PC-3 (cell line): Measurements from ENCODE around the gene TCF19. TPM values are rescaled to one million over a fixed set of nuclear protein-coding genes. Genes with fewer than 3 reads are reported as not detected.
A peak's percentile ranks its signal among the peaks of the same experiment; 100 is the strongest.

ENCODE experiments used
- ATAC-seq: fragments of 200-7000 bp; cut with Tn5 transposase; 2 replicates; pipeline ENCODE4 v1.9.1; 2020; ENCODE audit warnings: mild to moderate bottlenecking, moderate library complexity
- BruUV-seq: library from RNA; stranded (reverse); fragments of 400-500 nt; replicated peaks from 2 replicates; lab custom pipeline; 2021; lab: Mats Ljungman, UMichigan
- CTCF ChIA-PET: fragments of 300-600 bp; sonication (Branson Sonifier 250); formaldehyde crosslinking; loops from one replicate; lab custom pipeline; 2022; ENCODE audit warnings: antibody characterized with exemption; lab: Charles Lee
- POLR2A ChIA-PET: fragments of 300-600 bp; sonication (Branson Sonifier 250); formaldehyde crosslinking; loops from one replicate; lab custom pipeline; 2022; ENCODE audit warnings: antibody characterized with exemption; ENCODE audit not compliant: unreplicated experiment; lab: Charles Lee
- DNase-seq: peaks from one replicate; pipeline ENCODE4 v3.0.0-alpha.2; 2015
- H2AFZ ChIP-seq: fragments of 300-600 bp; sonication (generic); 2 replicates; pipeline ENCODE4 v1.6.0; 2016; ENCODE audit warnings: antibody characterized with exemption, low read length
- H3F3A ChIP-seq: fragments of 300-600 bp; sonication (generic); one replicate; pipeline ENCODE4 v1.6.0; 2017; ENCODE audit warnings: antibody characterized with exemption, low read length, control low read depth, mild to moderate bottlenecking; ENCODE audit not compliant: unreplicated experiment
- H3K27ac ChIP-seq: fragments of 300-600 bp; sonication (generic); 2 replicates; pipeline ENCODE4 v1.5.1; 2016; ENCODE audit warnings: mild to moderate bottlenecking, low read length
- H3K27me3 ChIP-seq: fragments of 300-600 bp; sonication (generic); 2 replicates; pipeline ENCODE4 v1.6.1; 2016; ENCODE audit warnings: low read length, mixed read lengths
- H3K36me3 ChIP-seq: fragments of 300-600 bp; sonication (generic); 2 replicates; pipeline ENCODE4 v1.6.1; 2016; ENCODE audit warnings: low read depth, mixed run types, low read length, mixed read lengths
- H3K4me1 ChIP-seq: fragments of 300-600 bp; sonication (generic); 2 replicates; pipeline ENCODE4 v1.5.1; 2016; ENCODE audit warnings: low read length; ENCODE audit not compliant: insufficient read depth
- H3K4me2 ChIP-seq: fragments of 300-600 bp; sonication (generic); 2 replicates; pipeline ENCODE4 v1.6.0; 2016; ENCODE audit warnings: low read length
- H3K4me3 ChIP-seq: fragments of 300-600 bp; sonication (generic); 2 replicates; pipeline ENCODE4 v1.5.1; 2016; ENCODE audit warnings: mild to moderate bottlenecking, low read length, mixed read lengths
- H3K79me2 ChIP-seq: fragments of 300-600 bp; sonication (generic); 2 replicates; pipeline ENCODE4 v1.6.1; 2017; ENCODE audit warnings: low read length, mixed read lengths
- H3K9ac ChIP-seq: fragments of 300-600 bp; sonication (generic); 2 replicates; pipeline ENCODE4 v1.6.0; 2016; ENCODE audit warnings: mild to moderate bottlenecking, low read length
- H3K9me2 ChIP-seq: fragments of 300-600 bp; sonication (generic); replicated peaks from 2 replicates; pipeline ENCODE4 v1.6.1; 2016; ENCODE audit warnings: mixed run types, low read length, mixed read lengths
- H3K9me3 ChIP-seq: fragments of 300-600 bp; sonication (generic); 2 replicates; pipeline ENCODE4 v1.6.1; 2016; ENCODE audit warnings: low read length, mixed read lengths
- H4K20me1 ChIP-seq: fragments of 300-600 bp; sonication (generic); 2 replicates; pipeline ENCODE4 v1.6.1; 2016; ENCODE audit warnings: low read length, mixed read lengths
- EZH2 ChIP-seq: fragments of 300-600 bp; sonication (generic); IDR thresholded peaks from one replicate; pipeline ENCODE4 v1.6.1; 2017; ENCODE audit warnings: antibody characterized with exemption, mild to moderate bottlenecking, low read length; ENCODE audit not compliant: unreplicated experiment
- EZH2phosphoT487 ChIP-seq: fragments of 300-600 bp; sonication (generic); IDR thresholded peaks from 2 replicates; pipeline ENCODE4 v1.6.1; 2018; ENCODE audit warnings: mild to moderate bottlenecking, antibody characterized with exemption, low read length, borderline replicate concordance
- intact Hi-C: fragments of 100-400 bp; cut with micrococcal nuclease; formaldehyde crosslinking; loops from 2 replicates; pipeline ENCODE4 v1.9.0; 2023
- total RNA-seq: library from RNA; depleted of rRNA; stranded (reverse); fragments of >200 nt; gene quantifications from 2 replicates; pipeline ENCODE4 v1.2.3, GENCODE V29; 2014
- TF ChIP-seq, protein P1 (sequence below): fragments of 300-600 bp; sonication (generic); conservative IDR thresholded peaks from 2 replicates; pipeline ENCODE4 v1.5.1; 2017; ENCODE audit warnings: antibody characterized with exemption, low read depth, mild to moderate bottlenecking, low read length

TCF19 gene
- total RNA-seq, 1 experiment from 2014 or later = 88.6 TPM

DNA sequence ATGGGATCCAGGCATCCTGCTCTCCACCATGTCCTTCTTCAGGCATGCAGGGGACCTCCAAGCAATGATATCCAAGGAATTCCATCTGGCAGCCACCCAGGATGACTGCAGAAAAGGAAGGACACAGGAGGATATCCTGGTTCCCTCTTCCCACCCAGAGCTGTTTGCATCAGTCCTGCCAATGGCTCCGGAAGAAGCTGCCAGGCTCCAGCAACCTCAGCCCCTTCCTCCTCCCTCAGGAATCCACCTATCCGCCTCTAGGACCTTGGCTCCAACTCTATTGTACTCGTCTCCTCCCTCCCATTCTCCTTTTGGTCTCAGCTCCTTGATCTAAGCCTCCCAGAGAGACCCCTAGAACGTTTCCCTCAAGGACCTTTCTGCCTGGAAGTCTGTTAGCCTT is 18.8 kb upstream of the TCF19 start:
- BruUV-seq = no TSS peak
- POLR2A ChIA-PET = interaction anchor here (0.8 kb wide), 1 partner anchor 19 kb away, joined by 3 read pairs; the partner anchor contains the start of gene TCF19
- peak; percentile 30 for DNase-seq
- Histone ChIP-seq H4K20me1 (no peaks in the 10 kb centered on the region), H3K4me3 (no peak overlapping the region), H3K4me2 (no peak overlapping the region), H3K9me3 (no peaks in the 10 kb centered on the region), H3K27ac (no peak overlapping the region), H3K27me3 (no peaks in the 10 kb centered on the region), H3K79me2 (no peaks in the 10 kb centered on the region), H2AFZ (no peak overlapping the region), H3K9me2 (no peaks in the 10 kb centered on the region), H3K36me3 (no peaks in the 10 kb centered on the region), H3K4me1 (peaks cover 4% of the 10 kb centered on the region; the same call in 1 of the 2 replicates), H3K9ac (no peak overlapping the region), H3F3A (no peaks in the 10 kb centered on the region)
- no peak for ATAC-seq
- intact Hi-C loops = no loop called here
- TF ChIP-seq EZH2phosphoT487 = no peak
- TF ChIP-seq, protein P1, sequence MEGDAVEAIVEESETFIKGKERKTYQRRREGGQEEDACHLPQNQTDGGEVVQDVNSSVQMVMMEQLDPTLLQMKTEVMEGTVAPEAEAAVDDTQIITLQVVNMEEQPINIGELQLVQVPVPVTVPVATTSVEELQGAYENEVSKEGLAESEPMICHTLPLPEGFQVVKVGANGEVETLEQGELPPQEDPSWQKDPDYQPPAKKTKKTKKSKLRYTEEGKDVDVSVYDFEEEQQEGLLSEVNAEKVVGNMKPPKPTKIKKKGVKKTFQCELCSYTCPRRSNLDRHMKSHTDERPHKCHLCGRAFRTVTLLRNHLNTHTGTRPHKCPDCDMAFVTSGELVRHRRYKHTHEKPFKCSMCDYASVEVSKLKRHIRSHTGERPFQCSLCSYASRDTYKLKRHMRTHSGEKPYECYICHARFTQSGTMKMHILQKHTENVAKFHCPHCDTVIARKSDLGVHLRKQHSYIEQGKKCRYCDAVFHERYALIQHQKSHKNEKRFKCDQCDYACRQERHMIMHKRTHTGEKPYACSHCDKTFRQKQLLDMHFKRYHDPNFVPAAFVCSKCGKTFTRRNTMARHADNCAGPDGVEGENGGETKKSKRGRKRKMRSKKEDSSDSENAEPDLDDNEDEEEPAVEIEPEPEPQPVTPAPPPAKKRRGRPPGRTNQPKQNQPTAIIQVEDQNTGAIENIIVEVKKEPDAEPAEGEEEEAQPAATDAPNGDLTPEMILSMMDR = no peak
- no peak for TF ChIP-seq EZH2
- CTCF ChIA-PET = no interaction called here

DNA sequence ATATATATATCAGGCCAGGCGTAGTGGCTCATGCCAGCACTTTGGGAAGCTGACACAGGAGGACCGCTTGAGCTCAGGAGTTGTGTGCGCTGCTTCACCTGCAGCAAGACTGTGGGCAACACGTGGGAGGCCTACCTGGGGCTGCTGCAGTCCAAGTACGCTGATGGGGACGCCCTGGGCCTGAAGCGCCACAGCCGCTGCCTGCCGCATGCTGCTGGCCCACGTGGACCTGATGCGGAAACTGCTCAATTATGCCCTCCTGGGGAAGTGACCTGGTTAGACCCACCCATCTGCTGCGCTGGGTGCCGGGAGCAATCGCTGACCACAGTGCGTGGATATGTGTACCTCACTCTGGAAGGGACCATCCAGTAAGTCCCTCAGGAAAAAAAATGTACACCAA is 17.7 kb upstream of the TCF19 start:
- Histone ChIP-seq H3K79me2 (no peaks in the 10 kb centered on the region), H3K27ac (no peak overlapping the region), H3F3A (no peaks in the 10 kb centered on the region), H3K9me2 (no peaks in the 10 kb centered on the region), H3K9me3 (no peaks in the 10 kb centered on the region), H4K20me1 (no peaks in the 10 kb centered on the region), H3K4me2 (no peak overlapping the region), H3K4me1 (peaks cover 4% of the 10 kb centered on the region; the same call in 1 of the 2 replicates), H3K9ac (no peak overlapping the region), H3K36me3 (no peaks in the 10 kb centered on the region), H3K27me3 (no peaks in the 10 kb centered on the region), H2AFZ (no peak overlapping the region), H3K4me3 (no peak overlapping the region)
- intact Hi-C loops = no loop called here
- no TSS peak for BruUV-seq
- DNase-seq (no peak), ATAC-seq (no peak)
- TF ChIP-seq EZH2 (no peak), EZH2phosphoT487 (no peak)
- TF ChIP-seq, protein P1 = no peak
- POLR2A ChIA-PET = no interaction called here
- CTCF ChIA-PET = no interaction called here

DNA sequence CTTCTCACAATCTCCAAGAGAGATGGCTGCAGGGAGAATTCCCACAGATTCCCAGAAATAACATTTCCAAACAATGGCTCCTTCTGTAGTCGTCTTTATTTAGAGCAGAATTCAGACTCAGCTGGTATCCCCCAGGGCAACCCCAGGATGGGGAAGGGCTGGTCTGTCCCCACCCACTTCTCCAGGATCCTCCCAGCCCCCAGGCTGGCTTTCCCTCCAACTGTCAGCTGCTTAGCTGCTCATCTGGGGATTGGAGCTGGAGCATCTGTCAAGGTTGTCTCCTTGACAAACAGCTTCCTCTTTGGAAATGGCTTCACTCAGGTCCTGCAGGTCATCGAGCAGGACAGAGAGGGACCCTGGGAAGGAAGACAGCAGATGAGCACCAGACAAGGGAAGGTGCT is 16.0 kb upstream of the TCF19 start:
- no peaks in the 10 kb centered on the region for H3K27me3 ChIP-seq
- no peak overlapping the region for H2AFZ ChIP-seq
- no peaks in the 10 kb centered on the region for H3K36me3 ChIP-seq
- no peaks in the 10 kb centered on the region for H3K9me3 ChIP-seq
- H3K27ac ChIP-seq = no peak overlapping the region
- H3K9ac ChIP-seq = no peak overlapping the region
- no peaks in the 10 kb centered on the region for H4K20me1 ChIP-seq
- no peak for TF ChIP-seq EZH2
- no peak for TF ChIP-seq EZH2phosphoT487
- TF ChIP-seq, protein P1 = no peak
- no peak overlapping the region for H3K4me2 ChIP-seq
- DNase-seq (no peak), ATAC-seq (no peak)
- H3K79me2 ChIP-seq = no peaks in the 10 kb centered on the region
- intact Hi-C loops = no loop called here
- H3F3A ChIP-seq = no peaks in the 10 kb centered on the region
- CTCF ChIA-PET = no interaction called here
- H3K4me3 ChIP-seq = no peak overlapping the region
- no TSS peak for BruUV-seq
- H3K4me1 ChIP-seq = peaks cover 4% of the 10 kb centered on the region; the same call in 1 of the 2 replicates
- POLR2A ChIA-PET = no interaction called here
- no peaks in the 10 kb centered on the region for H3K9me2 ChIP-seq
